HG03378 (cell line): ENCODE results near the gene RMDN3.

ENCODE experiments used
- ATAC-seq: cut with Tn5 transposase; IDR thresholded peaks from one replicate; pipeline ENCODE4 v1.9.1; 2021; ENCODE audit warnings: mild to moderate bottlenecking, moderate library complexity; ENCODE audit not compliant: unreplicated experiment

Gene RMDN3

DNA sequence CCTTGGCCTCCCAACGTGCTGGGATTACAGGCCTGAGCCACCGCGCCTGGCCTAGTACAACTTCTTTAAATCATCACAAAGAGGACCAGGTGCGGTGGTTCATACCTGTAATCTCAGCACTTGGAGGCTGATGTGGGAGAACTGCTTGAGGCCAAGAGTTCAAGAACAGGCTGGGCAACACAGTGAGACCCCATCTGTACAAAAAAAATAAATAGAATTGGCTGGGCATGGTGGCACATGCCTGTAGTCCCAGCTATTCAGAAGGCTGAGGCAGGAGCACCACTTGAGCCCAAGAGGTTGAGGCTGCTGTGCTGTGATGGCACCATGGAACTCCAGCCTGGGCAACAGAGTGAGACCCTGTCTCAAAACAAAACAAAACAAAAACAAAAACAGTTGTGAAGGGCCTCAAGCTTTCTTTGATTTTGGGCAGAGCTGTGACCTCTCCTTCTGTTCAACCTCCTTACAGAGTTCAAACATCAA lies 5.9 kb downstream of the RMDN3 start:
- no peak for ATAC-seq

DNA sequence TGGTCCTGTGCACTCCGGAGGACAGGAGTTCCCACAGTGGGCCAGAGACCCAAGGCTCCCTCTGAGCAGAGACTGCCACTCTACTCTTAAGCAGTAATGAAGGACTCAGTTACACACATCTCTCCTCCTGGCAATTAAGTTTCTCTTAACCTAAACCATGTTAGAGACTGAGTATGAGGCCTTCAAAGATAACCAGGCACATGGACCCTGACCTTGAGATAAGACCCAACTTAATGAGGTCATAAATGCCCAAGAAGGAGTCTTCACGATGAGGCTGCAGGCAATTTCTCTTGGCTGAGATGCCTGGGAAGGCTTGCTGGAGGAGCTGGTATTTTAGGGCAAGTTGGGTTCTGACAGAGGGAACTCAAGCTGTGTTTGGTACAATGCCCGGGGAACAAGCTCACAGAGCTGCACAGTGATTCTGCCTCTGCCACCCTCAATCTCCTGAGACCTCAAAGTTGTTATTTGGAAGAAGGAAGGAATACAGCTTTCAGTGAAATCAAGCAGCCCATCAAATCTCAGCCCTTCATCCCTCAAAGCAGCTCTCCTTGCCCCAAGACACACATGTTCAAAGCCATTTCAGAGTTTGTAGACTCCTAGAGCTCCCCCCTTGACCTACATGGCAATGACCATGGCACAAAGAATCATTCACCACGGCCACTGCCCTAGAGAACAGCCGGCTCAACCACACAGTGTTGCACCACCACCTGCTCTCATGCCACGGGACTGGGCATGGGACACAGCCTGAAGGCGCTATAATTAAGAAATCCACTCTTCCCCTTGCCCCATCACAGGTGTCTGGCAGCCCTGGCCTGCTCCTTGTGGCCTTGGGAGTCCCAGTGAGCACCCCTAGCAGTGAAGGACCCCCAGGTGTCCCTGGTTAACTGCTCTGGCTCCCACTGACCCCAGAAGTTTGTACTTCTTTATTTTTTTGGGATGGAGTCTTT lies 7.1 kb downstream of the RMDN3 start:
- no peak for ATAC-seq

DNA sequence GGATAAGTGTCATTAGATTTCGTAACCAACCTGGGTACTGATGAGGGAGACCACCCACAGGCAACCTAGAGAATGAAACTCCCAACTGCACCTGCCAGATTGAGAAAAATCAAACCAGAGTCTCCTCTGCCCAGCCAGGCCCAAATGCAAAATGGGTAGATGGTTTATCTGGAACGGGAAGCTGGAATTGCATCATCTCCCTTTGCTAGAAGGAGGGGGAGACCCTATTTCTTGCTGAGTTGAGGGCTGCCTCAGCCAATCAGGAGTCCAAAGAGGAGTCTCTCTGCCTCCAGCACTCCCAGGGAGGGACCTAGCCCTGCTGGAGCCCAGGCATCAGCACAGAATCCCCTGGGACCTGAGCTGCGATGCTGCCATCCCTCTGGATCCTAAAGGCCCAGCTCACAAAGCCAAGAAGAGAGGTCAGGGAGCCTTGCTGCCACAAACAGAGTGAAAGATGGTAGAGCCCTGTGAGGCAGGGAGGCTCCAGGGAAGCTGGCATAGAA lies 8.1 kb downstream of the RMDN3 start:
- no peak for ATAC-seq

DNA sequence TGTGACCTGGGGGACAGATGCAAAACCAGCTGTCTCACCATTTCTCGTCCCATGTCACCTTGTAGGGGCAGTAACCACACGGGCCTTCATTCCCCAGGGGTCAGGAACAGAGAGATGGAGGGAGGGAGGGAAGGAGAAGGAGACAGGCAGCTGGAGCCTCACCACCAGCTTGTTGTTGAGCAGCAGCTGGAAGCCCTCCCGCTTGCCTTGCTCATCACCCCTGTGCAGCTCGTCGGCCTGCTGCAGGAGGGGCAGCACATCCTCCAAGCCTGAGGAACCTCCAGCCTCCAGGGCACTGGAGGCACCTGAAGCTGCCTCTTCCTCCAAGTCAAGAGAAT lies 10.3 kb downstream of the RMDN3 start:
- ATAC-seq, result no peak

DNA sequence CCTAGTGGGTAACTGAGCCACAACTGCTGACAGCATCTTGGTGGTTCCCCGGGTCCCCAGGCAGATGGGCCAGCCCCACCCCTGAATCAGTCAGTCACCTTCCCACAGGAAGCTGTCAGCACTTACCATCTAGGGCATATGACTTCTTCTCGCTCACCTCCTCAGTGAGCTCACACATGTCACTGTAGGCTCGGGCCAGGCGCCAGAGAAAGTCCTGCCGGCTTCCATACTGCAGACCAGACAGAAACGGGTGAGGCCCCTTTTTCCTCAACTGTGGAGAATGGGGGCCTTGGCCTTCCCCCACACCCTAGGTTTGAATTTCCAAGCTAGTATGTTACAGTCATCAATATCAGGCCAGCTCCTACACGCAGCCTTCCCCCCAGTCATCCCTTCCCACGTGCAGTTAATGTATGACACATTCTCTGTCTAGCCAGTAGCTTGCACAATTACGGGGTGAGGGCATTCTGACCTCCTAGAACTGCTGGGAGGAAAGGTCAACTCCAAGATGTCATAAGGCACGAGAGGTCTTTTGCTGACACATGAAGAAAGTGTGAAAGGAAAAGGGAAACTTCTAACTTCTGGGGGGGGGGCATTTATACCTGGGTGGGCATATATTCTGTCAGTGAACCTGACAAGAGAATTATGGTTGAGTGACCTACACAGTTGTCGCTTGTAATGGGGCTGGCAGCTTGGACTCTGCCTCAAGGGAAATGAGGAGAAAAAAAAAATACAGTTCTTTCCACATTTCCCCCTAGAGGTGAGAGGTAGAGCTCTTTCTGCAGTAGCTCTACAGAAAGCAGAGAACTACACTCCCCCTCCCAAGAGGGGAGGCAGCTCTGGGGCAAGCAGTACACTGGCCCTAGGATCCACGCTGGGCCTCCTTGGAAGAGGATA lies 10.9 kb downstream of the RMDN3 start:
- no peak for ATAC-seq

DNA sequence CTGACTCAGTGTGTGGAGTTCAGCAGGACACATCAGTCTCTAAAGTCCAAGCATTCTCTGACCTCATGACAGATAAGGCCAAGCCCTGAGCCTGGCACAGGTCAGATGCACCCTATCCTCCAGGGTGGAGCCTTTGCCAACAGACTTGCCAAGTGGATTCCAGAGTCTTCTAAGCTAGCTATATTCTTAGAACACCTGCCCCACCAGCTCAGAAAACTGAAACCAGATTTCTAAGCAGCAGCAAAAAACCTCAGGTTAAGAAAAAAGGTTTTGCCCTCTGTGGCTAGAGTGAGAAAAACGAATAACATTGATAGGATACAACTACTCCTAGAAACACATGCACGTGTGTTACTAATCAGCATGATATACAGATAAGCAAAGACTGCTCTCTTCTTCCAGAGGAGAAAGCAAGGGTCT lies 11.6 kb downstream of the RMDN3 start:
- no peak for ATAC-seq

DNA sequence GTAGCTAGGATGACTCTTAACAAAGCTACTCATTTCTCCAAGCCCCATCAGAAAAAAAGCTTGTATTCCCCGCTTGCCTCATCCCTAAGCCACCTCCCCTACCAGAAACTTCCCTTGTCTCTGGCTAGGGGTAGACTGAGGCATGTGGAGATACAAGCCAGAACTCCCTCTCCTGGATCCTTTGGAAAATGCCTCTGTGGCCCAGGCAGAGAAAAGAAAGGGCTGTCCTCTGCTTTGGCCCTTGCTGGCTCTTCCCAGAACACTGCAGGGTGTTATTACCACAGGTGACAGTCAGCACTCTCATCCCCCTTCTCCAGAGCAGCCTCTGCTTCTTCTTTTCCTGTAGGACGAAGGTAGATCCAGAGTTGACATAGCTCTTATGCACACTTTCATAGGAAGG lies 15.2 kb downstream of the RMDN3 start:
- no peak for ATAC-seq

DNA sequence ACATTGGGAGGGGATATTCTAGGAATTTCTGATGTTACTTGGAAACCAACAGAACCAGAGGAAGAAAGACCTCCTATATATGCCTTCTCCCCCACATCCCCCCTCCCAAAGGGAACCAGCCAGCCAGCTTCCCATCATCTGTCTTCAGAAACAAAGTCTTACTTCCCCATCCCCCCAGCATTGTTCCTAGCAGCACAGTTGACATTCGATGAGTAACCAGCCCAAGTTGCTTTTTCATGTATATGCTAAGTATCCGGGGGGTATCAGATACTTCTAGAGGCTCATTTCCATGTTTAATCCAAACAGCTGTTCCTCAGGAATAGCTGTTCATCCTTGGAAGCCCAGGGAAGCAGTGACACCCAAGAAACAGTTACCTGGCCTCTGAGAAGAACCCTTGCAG lies 16.0 kb downstream of the RMDN3 start:
- no peak for ATAC-seq

DNA sequence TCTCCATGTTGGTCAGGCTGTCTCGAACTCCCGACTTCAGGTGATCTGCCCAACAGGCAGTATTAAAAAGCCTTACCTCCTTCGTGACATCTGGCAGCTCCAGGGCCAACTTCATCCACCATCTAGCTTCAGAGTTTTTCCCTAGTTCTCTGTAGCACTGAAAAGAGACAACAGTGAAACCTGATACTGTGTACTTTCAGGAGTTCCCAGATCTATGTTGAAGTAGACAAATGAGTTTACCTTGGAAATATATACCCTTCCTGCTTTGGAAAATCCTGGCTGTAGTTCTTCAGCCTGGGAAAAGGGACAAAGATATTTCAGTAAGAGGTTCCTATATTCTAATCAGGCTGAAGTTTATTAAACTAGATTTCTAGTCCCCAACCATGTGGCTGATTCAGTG lies 18.0 kb downstream of the RMDN3 start:
- no peak for ATAC-seq

DNA sequence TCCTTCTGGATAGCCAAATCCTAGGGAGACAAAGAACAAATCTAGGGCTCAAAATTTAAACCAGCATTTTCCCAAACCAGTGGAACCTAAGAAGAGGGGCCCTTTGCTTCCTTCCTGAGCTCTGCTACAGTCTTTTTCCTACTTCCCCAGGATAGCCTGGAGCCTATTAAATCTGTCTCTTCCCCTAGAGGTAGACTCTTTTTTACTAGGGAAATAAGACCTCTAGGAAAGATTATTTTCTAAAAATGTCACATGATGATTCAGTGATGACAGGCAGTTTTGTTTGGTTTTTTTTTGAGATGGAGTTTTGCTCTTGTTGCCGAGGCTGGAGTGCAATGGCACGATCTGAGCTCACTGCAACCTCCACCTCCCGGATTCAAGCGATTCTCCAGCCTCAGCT lies 18.5 kb downstream of the RMDN3 start:
- no peak for ATAC-seq

DNA sequence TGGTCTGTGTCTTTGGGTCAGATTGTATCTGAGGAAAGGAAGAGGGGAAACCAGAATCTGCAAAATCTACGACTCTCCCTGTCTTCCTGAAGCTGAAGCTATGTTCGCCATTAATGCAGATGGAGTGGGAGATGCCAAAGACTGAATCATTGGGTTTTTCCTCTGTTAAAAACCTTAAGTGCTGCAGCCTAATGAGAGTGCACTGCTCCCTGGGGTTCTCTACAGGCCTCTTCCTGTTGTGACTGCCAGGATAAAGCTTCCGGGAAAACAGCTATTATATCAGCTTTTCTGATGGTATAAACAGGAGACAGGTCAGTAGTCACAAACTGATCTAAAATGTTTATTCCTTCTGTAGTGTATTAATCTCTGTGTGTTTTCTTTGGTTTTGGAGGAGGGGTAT lies 24.0 kb downstream of the RMDN3 start:
- no peak for ATAC-seq

DNA sequence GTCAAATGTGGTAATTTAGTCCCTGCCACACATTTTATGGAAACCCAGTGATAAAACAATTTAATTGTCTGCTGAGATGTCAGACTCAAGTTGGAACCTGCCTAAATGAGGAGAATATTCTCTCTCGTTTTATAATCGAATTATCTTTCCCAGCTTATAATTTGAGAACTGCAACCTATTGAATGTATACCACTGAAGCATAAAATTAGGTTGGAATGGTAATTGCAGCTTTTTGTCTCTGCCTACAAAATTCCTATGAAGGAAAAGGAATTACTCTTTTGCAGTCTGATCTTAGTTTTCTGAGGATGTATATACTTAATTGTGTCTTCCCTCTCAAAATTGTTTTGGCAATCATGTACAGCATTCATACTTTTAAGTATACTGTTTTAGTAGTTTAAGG lies 31.1 kb downstream of the RMDN3 start:
- no peak for ATAC-seq

DNA sequence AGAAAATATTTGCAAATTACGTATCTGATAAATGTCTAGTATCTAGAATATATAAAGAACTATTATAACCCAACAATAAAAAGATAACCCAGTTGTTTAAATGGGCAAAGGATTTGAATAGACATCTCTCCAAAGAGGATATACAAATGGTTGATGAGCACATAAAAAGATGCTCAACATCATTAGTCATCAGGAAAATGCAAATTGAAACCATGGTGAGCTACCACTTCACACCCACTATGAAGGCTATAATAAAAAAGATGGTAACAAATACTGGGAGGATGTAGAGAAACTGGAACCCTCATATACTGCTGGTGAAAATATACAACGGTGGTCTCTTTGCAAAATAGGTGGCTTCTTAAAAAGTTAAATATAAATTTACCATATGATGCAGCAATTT lies 32.1 kb downstream of the RMDN3 start:
- ATAC-seq, result no peak

DNA sequence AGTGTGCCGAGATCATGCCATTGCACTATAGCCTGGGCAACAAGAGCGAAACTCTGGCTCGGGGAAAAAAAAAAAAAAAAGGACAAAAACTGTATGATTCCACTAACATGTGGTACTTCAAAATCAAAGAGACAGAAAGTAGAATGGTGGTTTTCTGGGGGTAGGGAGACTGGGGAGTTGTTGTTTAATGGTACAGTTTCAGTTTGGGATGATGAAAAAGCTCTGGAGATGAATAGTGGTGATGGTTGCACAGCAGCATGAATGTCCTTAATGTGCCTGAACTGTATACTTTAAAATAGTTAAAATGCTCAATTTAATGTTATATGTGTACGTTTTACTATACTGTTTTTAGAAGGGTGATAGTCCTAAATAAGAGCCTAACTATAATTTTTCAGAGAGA lies 32.7 kb downstream of the RMDN3 start:
- ATAC-seq, result no peak

DNA sequence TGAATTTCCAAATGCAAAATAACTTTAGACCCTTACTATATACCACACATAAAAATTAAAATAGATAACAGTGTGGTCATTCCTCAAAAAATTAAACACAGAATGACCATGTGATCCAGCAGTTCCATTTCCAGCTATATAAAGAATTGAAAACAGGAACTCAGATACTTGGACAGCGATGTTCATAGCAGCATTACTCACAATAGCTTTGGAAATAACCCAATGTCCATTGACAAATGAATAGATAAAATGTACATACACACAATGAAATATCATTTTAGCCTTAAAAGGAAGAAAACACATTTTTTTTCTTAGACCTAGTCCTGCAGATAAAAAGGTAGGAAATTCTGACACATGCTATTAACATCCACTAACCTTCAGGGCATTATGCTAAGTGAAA lies 33.4 kb downstream of the RMDN3 start:
- ATAC-seq, result no peak

DNA sequence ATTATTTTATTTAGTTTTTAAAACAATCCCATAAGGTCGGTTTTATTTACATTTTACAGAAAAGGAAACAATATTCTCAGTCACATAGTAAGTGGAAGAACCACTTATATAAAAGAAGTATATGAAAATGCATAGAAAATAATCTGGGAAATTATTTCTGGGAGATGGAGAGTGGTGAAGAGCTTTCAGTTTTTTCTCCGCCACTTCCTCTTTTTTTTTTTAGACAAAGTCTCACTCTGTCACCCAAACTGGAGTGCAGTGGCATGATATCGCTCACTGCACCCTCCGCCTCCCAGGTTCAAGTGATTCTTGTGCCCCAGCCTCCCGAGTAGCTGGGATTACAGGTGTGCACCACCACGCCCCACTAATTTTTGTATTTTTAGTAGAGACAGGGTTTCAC lies 38.9 kb downstream of the RMDN3 start:
- no peak for ATAC-seq

DNA sequence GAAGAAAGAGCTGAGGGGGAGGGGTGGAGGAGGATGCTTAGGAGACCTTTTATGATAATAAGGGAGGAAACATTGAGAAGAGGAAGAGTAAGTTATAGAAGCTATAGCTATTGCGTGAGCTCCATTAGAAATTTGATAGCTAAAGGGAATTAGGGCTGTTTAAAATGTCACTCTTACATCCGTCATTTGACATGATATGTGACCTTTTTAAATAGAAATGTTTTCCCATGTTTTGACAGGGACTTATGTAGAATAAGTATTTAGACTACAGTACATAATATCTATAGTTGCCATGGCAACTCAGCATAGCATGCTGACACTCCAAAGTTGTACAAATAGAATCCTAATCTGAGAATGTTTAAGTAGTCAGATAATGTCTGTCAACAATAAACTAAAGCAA lies 40.9 kb downstream of the RMDN3 start:
- ATAC-seq, result no peak

DNA sequence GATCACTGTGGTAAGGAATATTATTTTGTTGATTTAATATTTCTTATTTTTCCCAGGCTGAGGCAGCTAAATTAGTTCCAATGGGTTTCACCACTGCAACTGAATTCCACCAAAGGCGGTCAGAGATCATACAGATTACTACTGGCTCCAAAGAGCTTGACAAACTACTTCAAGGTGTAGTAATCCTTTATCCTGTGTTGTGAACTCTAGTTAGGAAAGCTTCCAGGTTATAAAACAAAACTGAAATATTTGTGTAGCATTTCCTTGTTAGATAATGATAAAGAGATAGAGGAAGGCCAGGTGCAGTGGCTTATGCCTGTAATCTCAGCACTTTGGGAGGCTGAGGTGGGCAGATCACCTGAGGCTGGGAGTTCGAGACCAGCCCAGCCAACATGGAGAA lies 48.9 kb downstream of the RMDN3 start:
- no peak for ATAC-seq

DNA sequence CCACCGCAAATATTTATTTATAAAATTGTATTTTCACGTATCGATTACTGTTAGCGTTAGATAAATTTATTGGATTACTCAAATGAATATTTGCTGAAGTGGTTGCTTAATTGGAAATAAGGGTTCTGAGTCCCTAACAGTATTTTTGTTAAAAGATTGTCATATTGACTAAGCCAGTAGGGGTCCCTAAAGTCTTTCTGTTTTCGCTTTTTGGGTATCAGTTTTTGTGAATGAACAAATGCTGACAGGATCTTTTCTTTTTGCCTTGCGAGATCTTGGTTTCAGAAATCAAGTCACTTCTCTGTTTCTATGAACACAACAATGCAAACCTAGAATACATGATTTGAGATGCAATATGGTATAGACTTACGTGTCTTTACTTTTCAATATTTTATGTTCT lies 53.0 kb downstream of the RMDN3 start:
- no peak for ATAC-seq

DNA sequence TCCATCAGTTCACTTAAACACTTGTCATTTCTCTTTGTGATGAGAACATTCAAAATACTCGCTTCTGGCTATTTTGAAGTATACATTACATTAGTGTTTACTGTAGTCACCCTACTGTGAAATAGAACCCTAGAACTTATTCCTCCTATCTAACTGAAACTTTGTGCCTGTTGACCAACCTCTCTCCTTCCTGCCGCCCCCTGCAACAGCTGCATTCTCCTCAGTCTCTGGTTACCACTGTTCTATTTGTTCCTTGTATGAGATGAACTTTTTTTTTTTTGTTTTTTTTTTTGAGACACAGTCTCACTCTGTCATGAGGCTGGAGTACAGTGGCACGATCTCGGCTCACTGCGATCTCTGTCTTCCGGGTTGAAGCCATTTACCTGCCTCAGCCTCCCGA lies 57.1 kb downstream of the RMDN3 start:
- no peak for ATAC-seq

DNA sequence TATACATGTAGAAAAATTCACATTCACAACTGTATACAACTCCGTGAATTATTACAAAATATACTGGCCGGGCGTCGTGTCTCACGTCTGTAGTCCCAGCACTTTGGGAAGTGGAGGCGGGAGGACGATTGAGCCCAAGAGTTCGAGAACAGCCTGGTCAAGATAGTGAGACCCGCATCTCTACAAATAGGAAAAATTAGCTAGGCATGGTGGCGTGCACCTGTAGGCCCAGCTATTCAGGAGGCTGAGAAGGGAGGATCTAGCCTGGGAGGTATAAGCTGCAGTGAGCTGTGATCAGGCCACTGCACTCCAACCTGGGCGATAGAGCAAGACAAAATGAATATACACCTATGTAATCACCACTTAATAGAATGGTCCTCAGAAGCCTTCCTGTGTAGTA lies 58.8 kb downstream of the RMDN3 start:
- ATAC-seq, result no peak

DNA sequence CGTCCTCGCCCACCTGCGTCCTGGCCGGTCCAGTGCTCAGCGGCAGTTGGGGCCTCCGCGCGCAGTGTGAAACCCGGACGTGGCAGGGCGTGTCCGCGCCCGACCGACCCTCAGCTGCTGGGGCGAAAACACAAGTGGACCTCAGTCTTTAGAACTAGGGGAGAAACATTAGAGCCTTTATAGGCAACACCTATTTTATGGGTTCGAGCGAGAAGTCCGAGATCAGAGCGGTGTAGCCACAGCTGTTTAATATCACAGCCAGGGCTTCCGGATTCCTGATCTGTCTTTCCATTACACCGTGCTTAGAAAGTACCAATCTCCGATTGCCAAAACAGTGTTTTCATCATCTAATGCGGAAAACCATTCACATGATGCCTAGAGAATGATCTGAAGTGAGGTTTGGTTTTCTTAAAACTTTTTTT lies 59.6 kb downstream of the RMDN3 start:
- no peak for ATAC-seq
